Stimulated activated CD8-positive, alpha-beta memory T cell treated with anti-CD3 and anti-CD28 coated beads, Interleukin-7, amount 100 ng/mL, for 24 hours (primary cell): ENCODE results near the gene FBXW12.

Experiments used
- DNase-seq: peaks from one replicate; pipeline ENCODE4 v3.0.0-alpha.2; 2020; ENCODE audit warnings: low read depth

FBXW12 gene

GRCh38 chr3:48422272-48422671 is 50.3 kb downstream of the FBXW12 start:
- DNase-seq = no peak

DNA sequence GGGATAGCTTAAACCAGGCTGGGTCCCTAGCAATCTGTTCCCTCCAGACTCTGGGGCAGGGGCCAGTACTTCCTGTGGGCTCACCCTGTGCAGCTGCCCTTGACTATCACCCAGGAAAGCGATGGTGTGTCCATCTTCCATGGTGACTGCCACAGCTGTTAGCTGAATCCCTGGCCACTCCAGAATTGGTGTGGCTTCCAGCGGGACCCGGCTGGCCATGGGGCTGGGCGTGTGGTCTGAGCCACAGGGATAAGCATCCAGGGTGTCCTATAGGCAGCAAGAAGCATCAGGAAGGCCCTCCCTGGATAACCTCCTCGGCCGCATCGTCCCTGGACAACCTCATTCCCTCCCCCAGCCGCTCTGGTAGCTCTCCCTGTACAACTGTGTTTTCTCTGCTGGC is 50.7 kb downstream of the FBXW12 start:
- no peak for DNase-seq

DNA sequence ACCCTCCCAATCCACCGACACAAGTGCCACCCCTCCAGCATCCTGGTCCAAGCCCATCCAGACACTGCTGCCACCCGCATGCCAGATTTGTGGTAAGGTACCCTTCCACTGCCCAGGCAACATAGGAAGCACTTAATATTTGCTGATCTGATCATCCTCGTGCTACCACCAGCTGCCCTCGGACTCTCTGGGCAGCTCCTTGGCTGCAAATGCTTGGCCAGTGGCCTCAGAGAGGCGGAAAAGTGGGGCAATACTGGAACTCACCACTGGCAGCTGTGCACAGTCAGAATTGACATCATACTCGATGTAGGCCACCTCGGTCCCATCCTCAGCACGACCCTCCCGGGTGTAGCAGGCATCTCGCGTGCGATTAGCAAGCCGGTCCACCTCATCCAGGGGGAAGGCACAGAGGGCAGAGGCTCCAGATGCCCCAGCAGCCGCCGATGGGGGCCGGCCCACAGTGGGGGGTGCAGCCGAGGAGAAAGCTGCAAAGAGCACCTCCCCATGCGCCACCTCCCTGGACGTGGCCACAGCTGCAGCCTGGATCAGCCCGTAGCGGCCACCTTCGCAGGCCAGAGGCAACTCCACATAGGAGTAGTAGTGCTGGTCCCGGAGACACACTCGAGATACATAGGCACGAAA is 51.3 kb downstream of the FBXW12 start:
- no peak for DNase-seq

DNA sequence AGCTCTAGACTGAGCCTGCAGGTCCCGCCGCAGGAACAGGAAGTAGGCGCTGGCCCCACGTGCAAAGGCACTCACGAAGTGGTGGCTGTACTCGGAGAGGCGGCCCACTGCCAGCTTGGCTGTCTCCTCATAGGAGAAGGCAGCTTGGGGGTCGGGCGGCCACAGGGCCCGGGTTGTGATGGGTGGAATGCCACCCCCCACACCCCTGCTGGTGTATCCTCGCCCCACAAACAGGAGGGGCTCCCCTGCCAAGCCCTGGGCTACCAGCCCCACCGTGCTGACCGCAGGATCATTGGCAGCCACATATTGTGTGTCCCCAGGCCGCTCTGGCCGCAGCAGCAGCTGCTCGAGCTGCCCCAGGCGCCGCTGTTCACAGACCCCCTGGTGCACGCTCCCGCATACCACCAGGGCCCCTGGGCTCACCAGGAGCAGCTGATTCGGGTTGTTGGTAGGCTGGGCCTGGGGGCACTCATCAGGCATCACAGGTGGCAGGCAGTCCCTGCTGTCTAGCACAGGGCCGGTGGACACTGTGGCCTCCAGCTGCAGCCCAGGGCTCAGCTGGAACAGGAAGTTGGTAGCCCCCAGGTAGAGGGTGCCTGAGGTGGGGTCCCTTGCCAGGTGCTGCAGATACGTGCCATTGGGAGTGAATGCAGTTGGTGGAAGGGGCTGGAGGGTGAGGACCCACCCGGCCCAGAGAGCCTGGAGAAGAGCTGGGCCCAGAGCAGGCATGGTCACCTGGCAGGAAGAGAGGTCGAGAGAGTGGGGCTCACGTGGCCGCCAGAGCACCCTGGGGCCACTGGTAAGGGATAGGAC is 52.1 kb downstream of the FBXW12 start:
- DNase-seq = no peak

DNA sequence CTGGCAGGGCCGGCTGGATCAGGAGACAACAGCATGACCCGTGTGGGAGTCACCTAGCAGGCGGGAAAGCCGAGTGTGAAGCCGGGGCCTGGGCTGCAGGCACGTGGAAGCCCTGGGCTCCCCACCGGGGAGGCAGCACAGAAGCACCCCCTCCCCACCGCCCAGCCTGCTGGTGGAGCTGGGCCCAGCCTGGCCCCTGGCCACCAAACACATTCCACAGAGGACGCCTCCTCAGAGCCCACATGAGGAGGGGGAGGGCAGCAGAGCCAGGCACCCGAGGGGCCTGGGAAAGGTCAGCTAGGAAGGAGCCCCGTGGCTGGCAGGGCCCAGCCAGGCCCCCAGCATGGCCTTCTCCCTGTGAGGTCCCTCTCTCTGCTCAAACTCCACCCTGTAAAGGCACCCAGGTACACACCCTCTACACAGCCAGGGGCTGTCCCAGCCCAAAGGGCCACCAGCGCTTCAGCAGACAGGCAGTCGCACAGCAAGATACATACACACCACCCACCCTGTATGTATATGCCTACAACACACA is 53.3 kb downstream of the FBXW12 start:
- DNase-seq = no peak

GRCh38 chr3:48426401-48426909 is 54.4 kb downstream of the FBXW12 start:
- DNase-seq = no peak

- no peak for DNase-seq
These were observed 55.1 kb downstream of the FBXW12 start for GRCh38 chr3:48426944-48427629.

- DNase-seq = no peak
These were observed 55.6 kb downstream of the FBXW12 start for GRCh38 chr3:48427630-48427962.

GRCh38 chr3:48428088-48428571 is 56.1 kb downstream of the FBXW12 start:
- DNase-seq = no peak

- DNase-seq = no peak
These were observed 56.7 kb downstream of the FBXW12 start for GRCh38 chr3:48428572-48429316.

DNA sequence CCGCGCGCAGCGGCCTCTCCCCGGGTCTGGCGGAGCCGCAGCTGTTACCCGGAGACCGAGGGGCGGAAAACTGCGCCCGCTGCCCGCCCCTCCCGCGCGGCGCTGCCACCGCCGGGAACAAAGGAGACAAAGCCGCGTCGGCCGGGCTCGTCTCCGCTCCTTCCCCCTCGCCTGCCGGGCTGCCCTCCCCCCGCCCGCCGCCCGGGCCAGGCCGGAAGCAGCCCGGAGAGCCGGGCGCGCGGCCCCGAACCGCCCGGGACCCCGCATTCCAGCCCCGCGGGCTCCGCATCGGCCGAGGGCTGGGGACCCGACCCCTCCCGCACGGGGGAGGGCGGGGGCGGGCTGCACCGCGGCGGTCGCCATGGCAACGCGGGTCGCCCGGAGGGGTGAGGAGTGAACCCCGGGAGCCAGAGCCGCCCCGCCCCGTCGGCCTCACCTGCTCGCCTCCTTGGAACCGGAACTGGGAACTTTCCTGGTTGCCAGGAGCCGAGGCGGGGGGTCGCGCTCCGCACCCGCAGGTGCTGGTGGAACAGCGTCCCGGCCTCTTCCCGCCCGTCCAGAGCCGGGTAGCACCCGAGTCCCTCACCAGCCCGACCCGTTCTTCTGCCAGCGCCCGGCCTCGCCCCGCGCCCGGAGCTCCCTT is 57.4 kb downstream of the FBXW12 start:
- DNase-seq = peak; percentile 20

GRCh38 chr3:48429960-48430707 is 58.1 kb downstream of the FBXW12 start, which contains the start of gene PLXNB1:
TSS of gene PLXNB1 (minus strand) at chr3:48430086. CDS start at chr3:48424611, 5,475 bp downstream.
- no peak for DNase-seq

GRCh38 chr3:48430708-48431101 is 58.7 kb downstream of the FBXW12 start:
- DNase-seq = no peak

- no peak for DNase-seq
These were observed 59.4 kb downstream of the FBXW12 start for GRCh38 chr3:48431224-48432029.

DNA sequence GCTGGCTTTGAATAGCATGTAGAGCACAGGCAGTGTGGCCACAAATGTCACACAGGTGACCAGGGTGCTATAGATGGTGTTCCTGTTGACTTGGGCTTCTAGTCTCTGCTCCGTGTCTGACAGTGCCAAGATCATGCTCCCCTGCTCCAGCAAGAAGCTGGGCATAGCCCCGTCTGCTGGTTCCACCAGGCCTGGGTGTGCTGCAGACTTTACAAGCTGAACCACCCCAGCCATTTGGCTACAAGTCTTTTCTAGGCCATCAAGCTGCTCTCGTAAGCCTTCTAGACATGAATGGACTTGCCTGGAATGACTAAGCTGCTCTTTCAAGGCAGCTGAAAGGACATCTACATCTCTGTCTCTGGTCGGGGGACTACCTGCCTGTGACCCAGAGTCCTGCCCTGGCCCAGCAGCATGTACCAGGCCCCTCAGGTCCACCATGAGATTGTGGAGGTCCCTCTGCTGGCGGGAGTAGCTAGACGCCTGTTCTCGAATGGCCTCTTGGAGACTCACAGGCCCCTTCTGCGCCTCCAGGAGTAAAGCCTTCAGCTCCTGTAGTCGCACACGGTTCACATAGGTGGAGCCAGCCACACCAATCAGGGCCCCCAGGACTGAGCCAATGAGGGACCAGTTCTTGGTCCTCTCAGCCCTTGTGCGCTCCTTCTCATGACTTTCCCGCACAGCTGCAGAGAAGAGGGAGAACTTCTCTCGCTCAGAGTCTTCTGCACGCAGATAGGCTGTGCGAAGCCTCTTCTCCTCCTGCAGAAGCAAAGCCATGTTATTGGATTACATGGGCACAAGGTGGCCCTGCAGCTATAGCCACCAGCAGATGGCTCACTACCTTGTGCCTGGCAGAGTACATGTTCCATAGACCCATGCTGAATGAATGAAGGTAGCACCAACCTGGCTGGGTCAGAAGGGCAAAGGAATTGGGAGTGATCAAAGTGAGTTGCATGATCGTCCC is 60.7 kb downstream of the FBXW12 start:
- no peak for DNase-seq

- DNase-seq = no peak
These were observed 61.6 kb downstream of the FBXW12 start for GRCh38 chr3:48433472-48434118.

- no peak for DNase-seq
These were observed 62.7 kb downstream of the FBXW12 start for GRCh38 chr3:48434591-48435222.
